Tongue (tissue), 2 donors: ENCODE results near the gene CCDC88C. TPM values are rescaled to one million over a fixed set of nuclear protein-coding genes. Genes with fewer than 3 reads are reported as not detected.

Experiments used
- DNase-seq: peaks from one replicate; pipeline ENCODE4 v3.0.0-alpha.2; 2015
- total RNA-seq: library from RNA; depleted of rRNA; stranded (reverse); fragments of >200 nt; gene quantifications from one replicate; pipeline ENCODE4 v1.2.3, GENCODE V29; 2014

The CCDC88C gene
- total RNA-seq, 1 donor from 2014 or later, result 29.8 TPM

GRCh38 chr14:91377700-91378652 lies 39.6 kb downstream of the CCDC88C start:
- no peak for DNase-seq

- DNase-seq, result no peak
Observed at GRCh38 chr14:91376547-91377477, 40.8 kb downstream of the CCDC88C start.

GRCh38 chr14:91375720-91376452 lies 41.7 kb downstream of the CCDC88C start:
- DNase-seq, result no peak

GRCh38 chr14:91374879-91375702 lies 42.5 kb downstream of the CCDC88C start:
- DNase-seq, result peak; percentile 87

GRCh38 chr14:91374287-91374878 lies 43.2 kb downstream of the CCDC88C start:
- DNase-seq, result no peak

GRCh38 chr14:91373591-91374254 lies 43.9 kb downstream of the CCDC88C start:
- no peak for DNase-seq

GRCh38 chr14:91372671-91373495 lies 44.7 kb downstream of the CCDC88C start:
- no peak for DNase-seq

GRCh38 chr14:91371990-91372375 lies 45.6 kb downstream of the CCDC88C start:
- DNase-seq, result no peak

GRCh38 chr14:91371011-91371989 lies 46.3 kb downstream of the CCDC88C start:
- no peak for DNase-seq

- peak; percentile 83 for DNase-seq
Observed at GRCh38 chr14:91369628-91370445, 47.8 kb downstream of the CCDC88C start.

GRCh38 chr14:91368776-91369416 lies 48.7 kb downstream of the CCDC88C start:
- no peak for DNase-seq

GRCh38 chr14:91367173-91368171 lies 50.1 kb downstream of the CCDC88C start:
- DNase-seq, result no peak

GRCh38 chr14:91366749-91367148 lies 50.9 kb downstream of the CCDC88C start:
- no peak for DNase-seq

- no peak for DNase-seq
Observed at GRCh38 chr14:91365552-91365951, 52.1 kb downstream of the CCDC88C start.
